ENCODE measurements around the gene ATG4C.

Gene ATG4C

DNA sequence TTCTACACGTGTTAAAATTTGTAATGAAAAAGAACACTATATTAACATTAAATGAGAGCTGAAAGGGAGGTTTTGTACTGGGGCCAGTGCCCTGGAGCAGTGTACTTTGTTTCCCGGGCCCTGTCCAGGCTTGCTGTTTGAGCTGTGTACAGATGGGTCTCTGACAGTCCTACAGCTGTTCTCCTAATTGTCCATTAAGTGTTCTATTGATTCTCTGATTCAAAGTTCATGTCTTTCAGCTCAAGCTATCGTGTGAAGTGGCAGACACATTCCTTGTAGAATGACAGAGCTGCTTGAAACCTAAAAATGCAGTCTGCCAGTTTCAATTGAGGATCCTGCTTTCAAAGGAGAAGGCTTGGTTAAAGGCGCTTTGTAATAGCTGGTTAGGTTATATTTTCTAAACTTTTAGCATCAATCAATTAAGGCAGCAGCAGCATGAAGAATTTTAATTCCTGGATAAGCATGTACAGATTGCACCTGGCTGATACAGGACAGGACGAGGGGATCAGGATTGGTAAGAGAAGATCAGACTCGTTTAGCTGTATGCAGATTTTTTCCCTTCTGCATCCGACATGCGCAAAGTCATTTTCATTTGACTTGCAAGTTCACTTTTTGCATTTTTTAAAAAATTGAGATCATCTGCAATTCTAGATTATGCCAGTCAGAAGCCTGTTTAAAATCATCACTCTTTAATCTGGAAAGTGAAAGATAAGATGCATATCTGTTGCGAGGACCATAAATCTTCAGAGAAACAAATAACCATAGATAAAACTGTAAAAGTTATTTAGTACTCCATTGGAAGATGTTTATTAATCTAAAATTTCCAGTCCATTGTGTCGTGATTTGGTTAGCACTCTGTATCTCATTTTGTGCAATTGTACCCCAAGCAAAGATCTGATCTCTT lies 98.5 kb downstream of the ATG4C start:
- peaks cover 25% of the 10 kb centered on the region for H3K4me1 ChIP-seq (ENCODE audit: insufficient read depth, low read length)
- no peaks in the 10 kb centered on the region for H3K9me3 ChIP-seq (ENCODE audit: low read length)
- H3K4me3 ChIP-seq (ENCODE audit: low read length) = no peak overlapping the region
- H3K36me3 ChIP-seq (ENCODE audit: insufficient read depth, low read length) = no peaks in the 10 kb centered on the region
- H3K27me3 ChIP-seq (ENCODE audit: insufficient read depth, low read length) = no peaks in the 10 kb centered on the region
- H2AFZ ChIP-seq (ENCODE audit: low read depth, low read length) = no peak overlapping the region

DNA sequence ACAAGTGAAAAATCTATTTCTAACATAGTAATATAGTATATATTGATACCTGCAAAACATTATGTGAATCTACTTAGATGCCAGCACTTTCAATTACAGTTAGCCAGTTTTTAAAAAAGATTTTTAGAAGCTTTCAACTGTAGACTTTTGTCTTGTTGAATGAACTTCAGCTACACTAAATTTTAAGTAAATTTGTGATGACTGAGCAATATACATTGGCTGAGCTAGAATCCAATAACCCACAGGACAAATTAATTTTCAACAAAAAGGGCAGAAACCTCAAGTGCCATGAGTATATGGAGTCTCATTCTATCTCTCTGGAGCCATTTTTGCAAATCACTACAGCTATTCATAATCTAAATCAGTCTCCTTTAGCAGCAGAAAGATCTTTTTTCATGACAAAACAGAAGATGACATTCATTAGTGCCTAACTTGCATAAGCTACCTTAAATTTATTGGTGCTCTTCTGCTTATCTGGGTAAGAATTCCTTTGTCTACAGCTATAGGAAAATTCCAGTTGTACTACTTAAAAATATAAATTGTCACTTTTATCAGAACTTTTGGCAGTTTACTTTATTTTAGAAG lies 100.3 kb downstream of the ATG4C start:
- Histone ChIP-seq H3K4me3 (ENCODE audit: low read length) (no peak overlapping the region), H3K27me3 (ENCODE audit: insufficient read depth, low read length) (no peaks in the 10 kb centered on the region), H3K4me1 (ENCODE audit: insufficient read depth, low read length) (peaks cover 25% of the 10 kb centered on the region), H3K9me3 (ENCODE audit: low read length) (no peaks in the 10 kb centered on the region), H3K36me3 (ENCODE audit: insufficient read depth, low read length) (no peaks in the 10 kb centered on the region), H2AFZ (ENCODE audit: low read depth, low read length) (no peak overlapping the region)

DNA sequence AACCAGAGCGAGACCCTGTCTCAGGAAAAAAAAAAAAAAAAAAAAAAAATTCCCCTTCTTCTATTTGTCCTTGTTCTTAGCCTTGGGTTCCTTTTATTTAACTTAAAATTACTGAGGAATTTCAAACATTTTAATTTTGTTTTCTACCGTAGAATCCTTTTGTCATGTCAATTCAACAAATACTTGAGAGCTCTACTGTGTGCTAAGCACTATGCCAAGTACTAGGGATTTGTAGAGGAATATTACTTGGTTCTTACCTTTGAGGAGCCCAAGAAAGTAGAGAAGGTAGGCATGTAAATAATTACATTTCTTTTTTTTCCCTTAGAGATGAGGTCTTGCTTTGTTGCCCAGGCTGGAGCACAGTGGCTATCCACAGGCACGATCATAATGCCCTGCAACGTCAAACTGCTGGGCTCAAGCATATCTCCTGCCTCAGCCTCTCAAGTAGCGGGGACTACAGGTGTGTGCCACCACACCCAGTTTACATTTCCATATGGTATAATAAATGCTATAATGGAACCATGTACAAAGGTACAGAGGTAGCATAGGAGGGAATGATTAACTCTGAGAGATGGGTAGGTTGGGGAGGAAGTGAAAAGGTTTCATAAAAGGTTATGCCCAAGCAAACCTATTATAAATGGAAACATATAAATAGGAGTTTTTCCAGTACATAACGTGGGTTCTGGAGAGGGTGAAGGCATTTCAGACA lies 104.0 kb downstream of the ATG4C start:
- H3K36me3 ChIP-seq (ENCODE audit: insufficient read depth, low read length) = no peaks in the 10 kb centered on the region
- peaks cover 2% of the 10 kb centered on the region for H3K9me3 ChIP-seq (ENCODE audit: low read length)
- no peak overlapping the region for H2AFZ ChIP-seq (ENCODE audit: low read depth, low read length)
- no peak overlapping the region for H3K4me3 ChIP-seq (ENCODE audit: low read length)
- no peaks in the 10 kb centered on the region for H3K27me3 ChIP-seq (ENCODE audit: insufficient read depth, low read length)
- peaks cover 5% of the 10 kb centered on the region for H3K4me1 ChIP-seq (ENCODE audit: insufficient read depth, low read length)

DNA sequence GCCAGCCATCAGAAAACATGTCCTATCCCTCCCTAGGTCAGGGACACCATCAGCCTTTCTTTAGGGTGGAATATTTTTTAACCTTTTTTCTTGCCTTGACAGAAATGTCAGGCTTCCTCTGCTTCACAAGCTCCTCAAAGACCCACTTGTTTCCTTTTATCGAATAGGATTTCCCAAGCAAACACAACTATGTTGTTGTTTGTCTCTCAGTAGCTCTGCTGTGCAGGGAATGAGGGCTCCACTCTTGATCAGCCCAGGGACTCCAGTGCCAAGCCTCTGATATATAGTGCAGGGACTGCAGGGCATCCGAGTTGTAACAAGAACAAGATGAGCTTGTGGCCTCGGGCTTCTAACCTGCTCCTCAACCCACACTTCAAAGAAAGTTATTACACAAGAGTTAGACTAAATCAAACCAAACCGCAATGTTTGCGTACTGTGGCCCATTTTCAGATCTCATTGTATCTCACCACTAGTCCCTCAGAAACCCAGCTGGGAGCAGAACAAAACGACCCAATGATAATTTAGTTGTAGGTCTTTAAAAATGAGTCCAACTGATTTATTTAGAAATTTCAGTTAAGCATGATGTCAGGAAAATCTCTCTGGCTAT lies 108.1 kb downstream of the ATG4C start:
- Histone ChIP-seq H3K9me3 (ENCODE audit: low read length) (peaks cover 2% of the 10 kb centered on the region), H3K4me3 (ENCODE audit: low read length) (no peak overlapping the region), H2AFZ (ENCODE audit: low read depth, low read length) (no peak overlapping the region), H3K36me3 (ENCODE audit: insufficient read depth, low read length) (no peaks in the 10 kb centered on the region), H3K27me3 (ENCODE audit: insufficient read depth, low read length) (no peaks in the 10 kb centered on the region), H3K4me1 (ENCODE audit: insufficient read depth, low read length) (no peaks in the 10 kb centered on the region)

DNA sequence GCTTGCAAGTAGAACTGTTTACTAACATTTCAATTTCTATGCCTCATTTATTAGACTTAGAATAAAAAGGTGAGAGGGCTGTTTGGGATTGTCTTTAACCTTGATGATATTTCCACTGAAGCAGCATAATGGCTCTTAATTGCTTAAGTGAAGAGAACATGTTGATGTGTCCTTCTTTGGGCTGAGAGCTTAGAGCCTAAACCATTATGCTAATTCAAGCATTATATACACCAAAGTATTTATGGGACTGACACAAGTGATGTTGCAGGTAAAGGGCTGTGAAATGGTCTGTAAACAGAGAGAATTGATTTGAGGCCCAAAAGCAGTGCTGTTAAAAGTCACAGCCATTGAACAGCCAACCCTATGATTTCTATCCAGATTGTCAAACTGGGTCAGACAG lies 113.9 kb downstream of the ATG4C start:
- Histone ChIP-seq H3K4me3 (ENCODE audit: low read length) (no peak overlapping the region), H3K27me3 (ENCODE audit: insufficient read depth, low read length) (peaks cover 8% of the 10 kb centered on the region), H3K4me1 (ENCODE audit: insufficient read depth, low read length) (no peaks in the 10 kb centered on the region), H2AFZ (ENCODE audit: low read depth, low read length) (no peak overlapping the region), H3K9me3 (ENCODE audit: low read length) (no peaks in the 10 kb centered on the region), H3K36me3 (ENCODE audit: insufficient read depth, low read length) (no peaks in the 10 kb centered on the region)

GRCh38 chr1:62900566-62900965 lies 116.6 kb downstream of the ATG4C start:
- Histone ChIP-seq H3K4me1 (ENCODE audit: insufficient read depth, low read length) (peaks cover 2% of the 10 kb centered on the region), H3K36me3 (ENCODE audit: insufficient read depth, low read length) (no peaks in the 10 kb centered on the region), H2AFZ (ENCODE audit: low read depth, low read length) (no peak overlapping the region), H3K4me3 (ENCODE audit: low read length) (no peak overlapping the region), H3K9me3 (ENCODE audit: low read length) (no peaks in the 10 kb centered on the region), H3K27me3 (ENCODE audit: insufficient read depth, low read length) (peaks cover 8% of the 10 kb centered on the region)

GRCh38 chr1:62901650-62902049 lies 117.7 kb downstream of the ATG4C start:
- H2AFZ ChIP-seq (ENCODE audit: low read depth, low read length) = no peak overlapping the region
- peaks cover 8% of the 10 kb centered on the region for H3K27me3 ChIP-seq (ENCODE audit: insufficient read depth, low read length)
- no peaks in the 10 kb centered on the region for H3K36me3 ChIP-seq (ENCODE audit: insufficient read depth, low read length)
- H3K4me1 ChIP-seq (ENCODE audit: insufficient read depth, low read length) = peaks cover 2% of the 10 kb centered on the region
- no peak overlapping the region for H3K4me3 ChIP-seq (ENCODE audit: low read length)
- H3K9me3 ChIP-seq (ENCODE audit: low read length) = no peaks in the 10 kb centered on the region

DNA sequence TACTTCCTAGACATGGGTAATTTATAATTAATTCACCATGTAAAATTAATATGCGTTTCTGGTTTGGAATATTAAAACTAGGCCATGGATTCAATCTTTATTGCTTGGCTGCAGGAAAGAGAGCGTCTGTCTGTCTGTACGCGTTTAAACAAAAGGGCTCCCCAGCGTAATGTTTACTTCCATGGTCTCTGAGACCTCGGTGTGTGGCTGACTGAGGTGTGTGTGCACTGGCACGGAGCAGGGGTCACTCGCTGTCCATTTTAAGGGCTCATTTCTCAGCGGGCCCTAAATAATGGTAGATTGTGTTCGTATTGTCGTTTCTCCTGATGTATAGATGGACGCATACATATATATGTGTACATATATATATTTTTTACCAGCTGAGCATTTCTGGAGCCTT lies 119.6 kb downstream of the ATG4C start:
- no peaks in the 10 kb centered on the region for H3K36me3 ChIP-seq (ENCODE audit: insufficient read depth, low read length)
- H2AFZ ChIP-seq (ENCODE audit: low read depth, low read length) = no peak overlapping the region
- H3K4me3 ChIP-seq (ENCODE audit: low read length) = no peak overlapping the region
- H3K27me3 ChIP-seq (ENCODE audit: insufficient read depth, low read length) = peaks cover 4% of the 10 kb centered on the region
- no peaks in the 10 kb centered on the region for H3K9me3 ChIP-seq (ENCODE audit: low read length)
- peaks cover 2% of the 10 kb centered on the region for H3K4me1 ChIP-seq (ENCODE audit: insufficient read depth, low read length)

GRCh38 chr1:62903982-62904855 lies 120.3 kb downstream of the ATG4C start:
- Histone ChIP-seq H3K9me3 (ENCODE audit: low read length) (no peaks in the 10 kb centered on the region), H3K27me3 (ENCODE audit: insufficient read depth, low read length) (peaks cover 5% of the 10 kb centered on the region), H2AFZ (ENCODE audit: low read depth, low read length) (no peak overlapping the region), H3K36me3 (ENCODE audit: insufficient read depth, low read length) (no peaks in the 10 kb centered on the region), H3K4me1 (ENCODE audit: insufficient read depth, low read length) (peaks cover 2% of the 10 kb centered on the region), H3K4me3 (ENCODE audit: low read length) (no peak overlapping the region)

DNA sequence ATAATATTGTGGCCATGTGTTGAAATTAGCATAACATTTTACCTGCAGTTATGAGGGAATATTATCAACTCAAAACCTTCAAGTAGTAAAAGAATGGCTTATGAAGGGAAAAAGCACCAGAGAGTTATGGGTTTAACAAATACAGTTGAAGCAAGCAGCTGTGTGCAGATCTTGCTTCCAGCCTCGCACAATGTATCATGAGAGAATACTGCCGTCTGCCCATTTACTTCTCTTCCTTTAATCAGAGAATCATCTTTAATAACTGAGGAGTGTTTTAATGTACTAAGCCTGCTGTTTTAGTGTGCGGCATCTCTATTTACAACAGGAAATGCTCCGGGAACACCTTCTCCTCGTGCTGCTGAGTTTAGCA lies 120.9 kb downstream of the ATG4C start:
- no peak overlapping the region for H2AFZ ChIP-seq (ENCODE audit: low read depth, low read length)
- peaks cover 5% of the 10 kb centered on the region for H3K27me3 ChIP-seq (ENCODE audit: insufficient read depth, low read length)
- H3K4me3 ChIP-seq (ENCODE audit: low read length) = no peak overlapping the region
- peaks cover 2% of the 10 kb centered on the region for H3K4me1 ChIP-seq (ENCODE audit: insufficient read depth, low read length)
- no peaks in the 10 kb centered on the region for H3K36me3 ChIP-seq (ENCODE audit: insufficient read depth, low read length)
- no peaks in the 10 kb centered on the region for H3K9me3 ChIP-seq (ENCODE audit: low read length)

DNA sequence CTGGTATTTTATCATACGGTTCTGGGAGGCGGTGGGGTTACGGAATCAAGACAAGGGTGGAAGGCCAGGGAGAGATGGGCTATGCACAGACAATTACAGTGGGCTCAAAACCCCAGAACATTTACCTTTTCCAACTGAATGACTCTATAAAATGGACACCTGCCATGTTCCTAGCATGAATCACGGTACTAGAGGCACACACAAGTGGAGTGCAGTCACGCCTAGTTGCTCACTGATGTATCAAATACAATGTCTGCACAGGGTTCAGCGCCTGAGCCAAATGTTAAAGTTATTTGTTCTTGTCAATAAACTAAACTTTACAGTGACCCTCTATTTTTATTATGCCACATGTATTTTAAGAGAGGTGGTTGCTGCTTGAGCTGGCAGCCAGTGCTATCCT lies 121.4 kb downstream of the ATG4C start:
- no peaks in the 10 kb centered on the region for H3K36me3 ChIP-seq (ENCODE audit: insufficient read depth, low read length)
- H2AFZ ChIP-seq (ENCODE audit: low read depth, low read length) = no peak overlapping the region
- H3K9me3 ChIP-seq (ENCODE audit: low read length) = no peaks in the 10 kb centered on the region
- no peak overlapping the region for H3K4me3 ChIP-seq (ENCODE audit: low read length)
- H3K27me3 ChIP-seq (ENCODE audit: insufficient read depth, low read length) = peaks cover 5% of the 10 kb centered on the region
- H3K4me1 ChIP-seq (ENCODE audit: insufficient read depth, low read length) = peaks cover 2% of the 10 kb centered on the region

DNA sequence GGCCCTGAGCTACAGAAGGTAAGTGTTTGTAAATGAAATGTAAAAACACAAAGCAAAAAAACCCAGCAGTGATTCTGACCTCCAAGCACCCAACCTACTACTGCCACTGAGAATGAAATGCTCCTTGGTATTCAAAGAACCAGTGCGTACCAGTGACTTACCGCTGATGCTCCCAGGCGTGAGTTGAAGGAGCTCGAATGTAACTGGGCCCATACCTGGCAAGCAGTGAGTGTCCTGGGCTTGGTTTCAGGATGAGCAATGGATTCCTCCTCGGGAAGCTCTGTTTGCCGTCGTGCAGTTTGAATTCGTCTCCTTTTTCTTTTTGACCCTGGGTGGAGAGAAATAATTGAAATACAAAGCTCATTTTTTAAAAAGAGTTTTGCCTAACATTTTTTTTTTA lies 121.9 kb downstream of the ATG4C start:
- peaks cover 2% of the 10 kb centered on the region for H3K27me3 ChIP-seq (ENCODE audit: insufficient read depth, low read length)
- H3K4me1 ChIP-seq (ENCODE audit: insufficient read depth, low read length) = peaks cover 2% of the 10 kb centered on the region
- H3K4me3 ChIP-seq (ENCODE audit: low read length) = no peak overlapping the region
- H3K9me3 ChIP-seq (ENCODE audit: low read length) = no peaks in the 10 kb centered on the region
- no peaks in the 10 kb centered on the region for H3K36me3 ChIP-seq (ENCODE audit: insufficient read depth, low read length)
- H2AFZ ChIP-seq (ENCODE audit: low read depth, low read length) = no peak overlapping the region
